Fibroblast of lung (primary cell): ENCODE data around the gene PTPN14.

Experiments
- EZH2 ChIP-seq: IDR thresholded peaks from 2 replicates; pipeline ENCODE4 v1.5.1; 2012; ENCODE audit warnings: low read length, control low read depth, mild to moderate bottlenecking; ENCODE audit errors: missing control alignments
- TF ChIP-seq, protein P1 (sequence below), 2 donors: IDR thresholded peaks in 1 of 2; conservative IDR thresholded peaks in 1 of 2; 1 replicate in 1 of 2; 2 replicates in 1 of 2; pipeline ENCODE4 v1.5.1; 2011 to 2012; ENCODE audit warnings: low read length in 2 of 2, control low read depth in 1 of 2, inconsistent platforms in 1 of 2, low read depth in 1 of 2, mild to moderate bottlenecking in 1 of 2

DNA sequence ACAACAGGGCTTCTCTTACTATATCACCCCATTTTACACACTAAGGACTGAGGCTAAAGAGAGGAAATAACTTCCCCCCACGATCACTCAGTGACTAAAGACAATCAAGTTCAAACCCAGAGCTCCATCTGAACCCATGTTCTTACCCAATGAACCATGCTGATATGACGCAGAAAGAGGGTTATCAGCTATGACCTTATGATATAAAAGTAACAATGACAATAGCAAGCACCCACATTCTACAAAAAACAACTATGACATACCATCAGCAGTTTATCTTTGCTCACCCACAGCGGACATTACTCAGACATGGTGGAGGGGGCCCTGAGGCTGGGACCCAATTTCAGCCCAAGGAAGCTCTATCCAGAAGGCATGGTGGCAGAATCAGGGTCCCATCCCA is 75.7 kb downstream of the PTPN14 start:
- TF ChIP-seq, protein P1, sequence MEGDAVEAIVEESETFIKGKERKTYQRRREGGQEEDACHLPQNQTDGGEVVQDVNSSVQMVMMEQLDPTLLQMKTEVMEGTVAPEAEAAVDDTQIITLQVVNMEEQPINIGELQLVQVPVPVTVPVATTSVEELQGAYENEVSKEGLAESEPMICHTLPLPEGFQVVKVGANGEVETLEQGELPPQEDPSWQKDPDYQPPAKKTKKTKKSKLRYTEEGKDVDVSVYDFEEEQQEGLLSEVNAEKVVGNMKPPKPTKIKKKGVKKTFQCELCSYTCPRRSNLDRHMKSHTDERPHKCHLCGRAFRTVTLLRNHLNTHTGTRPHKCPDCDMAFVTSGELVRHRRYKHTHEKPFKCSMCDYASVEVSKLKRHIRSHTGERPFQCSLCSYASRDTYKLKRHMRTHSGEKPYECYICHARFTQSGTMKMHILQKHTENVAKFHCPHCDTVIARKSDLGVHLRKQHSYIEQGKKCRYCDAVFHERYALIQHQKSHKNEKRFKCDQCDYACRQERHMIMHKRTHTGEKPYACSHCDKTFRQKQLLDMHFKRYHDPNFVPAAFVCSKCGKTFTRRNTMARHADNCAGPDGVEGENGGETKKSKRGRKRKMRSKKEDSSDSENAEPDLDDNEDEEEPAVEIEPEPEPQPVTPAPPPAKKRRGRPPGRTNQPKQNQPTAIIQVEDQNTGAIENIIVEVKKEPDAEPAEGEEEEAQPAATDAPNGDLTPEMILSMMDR (conservative IDR thresholded peaks at IDR 0.05 in 1 of 2, IDR thresholded peaks at IDR 0.05 in 1 of 2; ENCODE audit: low read depth in 1 of 2, low read length in 2 of 2), result no peak
- no peak for TF ChIP-seq EZH2
